ENCODE results near the gene DOCK1. TPM values are rescaled to one million over a fixed set of nuclear protein-coding genes. Genes with fewer than 3 reads are reported as not detected.

Gene DOCK1
- total RNA-seq, 2 experiments from 2014 or later: not detected

DNA sequence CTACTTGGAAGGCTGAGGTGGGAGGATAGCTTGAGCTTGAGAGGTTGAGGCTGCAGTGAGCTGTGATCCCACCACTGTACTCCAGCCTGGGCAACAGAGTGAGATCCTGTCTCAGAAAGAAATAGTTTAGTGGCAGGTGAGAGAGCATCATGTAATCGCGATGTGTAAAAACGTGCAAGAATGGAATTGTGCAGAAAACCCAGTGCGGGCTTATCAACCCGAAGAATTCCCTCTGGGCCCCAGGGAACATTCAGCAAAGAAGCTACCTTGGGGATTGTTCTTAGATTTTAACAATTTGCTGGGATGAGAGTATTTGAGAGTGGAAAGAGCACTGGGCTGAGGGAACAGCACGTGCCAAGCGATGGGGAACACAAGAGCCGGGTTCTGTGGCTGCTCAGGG, 398.5 kb downstream of the DOCK1 start:
- CTCF ChIA-PET: no interaction called here

GRCh38 chr10:127306479-127306878, 401.3 kb downstream of the DOCK1 start:
- Histone ChIP-seq H3K4me1 (ENCODE audit: insufficient read depth, low read length) (no peaks in the 10 kb centered on the region), H3K36me3 (ENCODE audit: insufficient read depth, low read length) (no peaks in the 10 kb centered on the region), H3K27ac (ENCODE audit: low read depth in 1 of 2, low read length in 2 of 2) (no peak overlapping the region), H3K4me3 (ENCODE audit: low read length) (no peak overlapping the region), H3K9me3 (ENCODE audit: control insufficient read depth in 1 of 2, insufficient read depth in 1 of 2, low read length in 2 of 2) (peaks cover 0 to 10% of the 10 kb centered on the region in 2 experiments), H3K27me3 (ENCODE audit: control insufficient read depth in 1 of 2, insufficient read depth in 2 of 2, low read length in 2 of 2) (peaks cover 0 to 3% of the 10 kb centered on the region in 2 experiments)
- TF ChIP-seq CTCF (IDR thresholded peaks at IDR 0.05): no peak
- ATAC-seq (ENCODE audit: poor library complexity) (no peak), DNase-seq (no peak)
- no peaks in the 10 kb centered on the region for H3K4me1 Mint-ChIP-seq (ENCODE audit: low read depth)
- peaks cover 31% of the 10 kb centered on the region for H3K27me3 Mint-ChIP-seq
- intact Hi-C loops (cut with DNase I, micrococcal nuclease): no loop called here
- no peak overlapping the region for H3K4me3 Mint-ChIP-seq
- no peak overlapping the region for H3K27ac Mint-ChIP-seq
- no peaks in the 10 kb centered on the region for H3K36me3 Mint-ChIP-seq (ENCODE audit: low read depth)
- POLR2A ChIA-PET: no interaction called here
- CTCF ChIA-PET: no interaction called here
- no peaks in the 10 kb centered on the region for H3K9me3 Mint-ChIP-seq

More for the DNA sequence above, 398.5 kb downstream of the DOCK1 start:
- Histone ChIP-seq H3K9me3 (ENCODE audit: control insufficient read depth in 1 of 2, insufficient read depth in 1 of 2, low read length in 2 of 2) (peaks cover 0 to 15% of the 10 kb centered on the region in 2 experiments), H3K4me3 (ENCODE audit: low read length) (no peak overlapping the region), H3K27me3 (ENCODE audit: control insufficient read depth in 1 of 2, insufficient read depth in 2 of 2, low read length in 2 of 2) (peaks cover 0 to 3% of the 10 kb centered on the region in 2 experiments), H3K27ac (ENCODE audit: low read depth in 1 of 2, low read length in 2 of 2) (no peak overlapping the region), H3K4me1 (ENCODE audit: insufficient read depth, low read length) (no peaks in the 10 kb centered on the region), H3K36me3 (ENCODE audit: insufficient read depth, low read length) (no peaks in the 10 kb centered on the region)
- no peak overlapping the region for H3K4me3 Mint-ChIP-seq
- intact Hi-C loops (cut with DNase I, micrococcal nuclease): no loop called here
- H3K9me3 Mint-ChIP-seq: no peaks in the 10 kb centered on the region
- DNase-seq (no peak), ATAC-seq (ENCODE audit: poor library complexity) (no peak)
- no peaks in the 10 kb centered on the region for H3K36me3 Mint-ChIP-seq (ENCODE audit: low read depth)
- no peak for TF ChIP-seq CTCF (IDR thresholded peaks at IDR 0.05)
- no peaks in the 10 kb centered on the region for H3K4me1 Mint-ChIP-seq (ENCODE audit: low read depth)
- no peak overlapping the region for H3K27ac Mint-ChIP-seq
- peaks cover 40% of the 10 kb centered on the region for H3K27me3 Mint-ChIP-seq
- POLR2A ChIA-PET: interaction anchor here (1.5 kb wide), 1 partner anchor 10 kb away, joined by 4 read pairs; no protein-coding TSS in a partner anchor

DNA sequence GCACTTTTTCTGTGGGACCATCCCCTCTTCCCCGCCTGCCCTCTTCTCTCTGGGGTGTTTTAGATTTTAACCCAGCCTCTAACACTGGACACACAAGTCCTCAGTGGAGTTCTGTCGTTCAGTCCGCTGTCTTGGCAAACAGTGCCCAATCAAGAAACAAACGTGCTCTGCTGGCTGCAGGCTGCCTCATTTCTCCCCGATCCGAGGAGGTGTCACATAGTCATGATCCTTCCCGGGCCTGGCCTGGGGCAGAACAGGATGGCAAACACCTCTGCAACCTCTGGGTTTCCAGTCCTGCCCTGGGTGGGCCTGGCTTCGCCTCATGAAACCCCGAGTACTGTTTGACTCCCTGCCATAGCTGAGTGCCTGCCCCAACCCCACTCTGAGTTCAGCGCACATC, 402.1 kb downstream of the DOCK1 start:
- intact Hi-C loops (cut with DNase I, micrococcal nuclease): no loop called here
- Mint-ChIP-seq H3K27me3 (peaks cover 30% of the 10 kb centered on the region), H3K4me1 (ENCODE audit: low read depth) (no peaks in the 10 kb centered on the region), H3K27ac (no peak overlapping the region), H3K36me3 (ENCODE audit: low read depth) (no peaks in the 10 kb centered on the region), H3K9me3 (no peaks in the 10 kb centered on the region), H3K4me3 (no peak overlapping the region)
- no peak for TF ChIP-seq CTCF (IDR thresholded peaks at IDR 0.05)
- Histone ChIP-seq H3K4me3 (ENCODE audit: low read length) (no peak overlapping the region), H3K27me3 (ENCODE audit: control insufficient read depth in 1 of 2, insufficient read depth in 2 of 2, low read length in 2 of 2) (peaks cover 0 to 3% of the 10 kb centered on the region in 2 experiments), H3K4me1 (ENCODE audit: insufficient read depth, low read length) (no peaks in the 10 kb centered on the region), H3K9me3 (ENCODE audit: control insufficient read depth in 1 of 2, insufficient read depth in 1 of 2, low read length in 2 of 2) (peaks cover 0 to 6% of the 10 kb centered on the region in 2 experiments), H3K27ac (ENCODE audit: low read depth in 1 of 2, low read length in 2 of 2) (no peak overlapping the region), H3K36me3 (ENCODE audit: insufficient read depth, low read length) (no peaks in the 10 kb centered on the region)
- CTCF ChIA-PET: no interaction called here
- no peak for ATAC-seq (ENCODE audit: poor library complexity)
- DNase-seq: no peak
- POLR2A ChIA-PET: no interaction called here
